ENCODE results near the gene OR2T34. TPM values are rescaled to one million over a fixed set of nuclear protein-coding genes. Genes with fewer than 3 reads are reported as not detected.
"Not testable (repeated sequence)": the region's sequence is repeated elsewhere in the genome, so short reads cannot be mapped to it uniquely, and the experiment has no call there.

The OR2T34 gene
- total RNA-seq, 1 donor from 2014 or later = not detected

- no peak overlapping the region for H3K27ac Mint-ChIP-seq
- H3K36me3 Mint-ChIP-seq (ENCODE audit: low read depth) = no peaks in the 10 kb centered on the region
- no peak for DNase-seq
- H3K27me3 Mint-ChIP-seq = no peaks in the 10 kb centered on the region
- H3K4me3 Mint-ChIP-seq = no peak overlapping the region
- peaks cover 9% of the 10 kb centered on the region for H3K4me1 Mint-ChIP-seq
- intact Hi-C loops (cut with micrococcal nuclease) = no loop called here
- peaks cover 7% of the 10 kb centered on the region for H3K9me3 Mint-ChIP-seq
Observed at GRCh38 chr1:248589334-248589733, 14.8 kb upstream of the OR2T34 start.

GRCh38 chr1:248585266-248585665, 10.7 kb upstream of the OR2T34 start:
- no peak overlapping the region for H3K4me3 Mint-ChIP-seq
- no peaks in the 10 kb centered on the region for H3K27me3 Mint-ChIP-seq
- intact Hi-C loops (cut with micrococcal nuclease) = no loop called here
- no peaks in the 10 kb centered on the region for H3K36me3 Mint-ChIP-seq (ENCODE audit: low read depth)
- peak overlapping the region; percentile 29 for H3K27ac Mint-ChIP-seq
- peaks cover 7% of the 10 kb centered on the region for H3K9me3 Mint-ChIP-seq
- peaks cover 9% of the 10 kb centered on the region for H3K4me1 Mint-ChIP-seq
- no peak for DNase-seq

- Mint-ChIP-seq H3K9me3 (peaks cover 5% of the 10 kb centered on the region), H3K27me3 (no peaks in the 10 kb centered on the region), H3K36me3 (ENCODE audit: low read depth) (no peaks in the 10 kb centered on the region), H3K27ac (no peak overlapping the region), H3K4me1 (peaks cover 3% of the 10 kb centered on the region), H3K4me3 (no peak overlapping the region)
- intact Hi-C loops (cut with micrococcal nuclease) = no loop called here
- DNase-seq = no peak
Observed at GRCh38 chr1:248576260-248576980, 1.9 kb upstream of the OR2T34 start.

- H3K27ac Mint-ChIP-seq; H3K4me3 Mint-ChIP-seq; DNase-seq; H3K4me1 Mint-ChIP-seq; intact Hi-C loops (cut with micrococcal nuclease); H3K27me3 Mint-ChIP-seq; H3K36me3 Mint-ChIP-seq (ENCODE audit: low read depth); H3K9me3 Mint-ChIP-seq: not testable (repeated sequence)
Observed at GRCh38 chr1:248573856-248574255, 701 bp downstream of the OR2T34 start.

- intact Hi-C loops (cut with micrococcal nuclease); H3K36me3 Mint-ChIP-seq (ENCODE audit: low read depth); H3K4me1 Mint-ChIP-seq; H3K27ac Mint-ChIP-seq; DNase-seq; H3K9me3 Mint-ChIP-seq; H3K27me3 Mint-ChIP-seq; H3K4me3 Mint-ChIP-seq: not testable (repeated sequence)
Observed at GRCh38 chr1:248572049-248572448, 2.5 kb downstream of the OR2T34 start.

GRCh38 chr1:248570811-248571210, 3.7 kb downstream of the OR2T34 start:
- H3K27ac Mint-ChIP-seq; intact Hi-C loops (cut with micrococcal nuclease); H3K9me3 Mint-ChIP-seq; H3K36me3 Mint-ChIP-seq (ENCODE audit: low read depth); H3K4me1 Mint-ChIP-seq; DNase-seq; H3K27me3 Mint-ChIP-seq; H3K4me3 Mint-ChIP-seq: not testable (repeated sequence)

GRCh38 chr1:248569049-248569448, 5.5 kb downstream of the OR2T34 start:
- H3K27me3 Mint-ChIP-seq; H3K36me3 Mint-ChIP-seq (ENCODE audit: low read depth); H3K27ac Mint-ChIP-seq; H3K4me1 Mint-ChIP-seq; DNase-seq; H3K4me3 Mint-ChIP-seq; H3K9me3 Mint-ChIP-seq: not testable (repeated sequence)
- intact Hi-C loops (cut with micrococcal nuclease) = loop anchor here (5.0 kb wide), 1 partner anchor 87 kb away; no protein-coding TSS in a partner anchor

- intact Hi-C loops (cut with micrococcal nuclease) = loop anchor here (5.0 kb wide), 1 partner anchor 83 kb away; no protein-coding TSS in a partner anchor
- H3K4me1 Mint-ChIP-seq; H3K9me3 Mint-ChIP-seq; H3K36me3 Mint-ChIP-seq (ENCODE audit: low read depth); H3K27me3 Mint-ChIP-seq: not testable (repeated sequence)
- peak overlapping the region; percentile 94 for H3K27ac Mint-ChIP-seq
- DNase-seq = peak; percentile 81
- H3K4me3 Mint-ChIP-seq = peak overlapping the region; percentile 88
Observed at GRCh38 chr1:248565530-248566373, 8.8 kb downstream of the OR2T34 start.

- H3K36me3 Mint-ChIP-seq (ENCODE audit: low read depth); intact Hi-C loops (cut with micrococcal nuclease); DNase-seq; H3K9me3 Mint-ChIP-seq; H3K4me3 Mint-ChIP-seq; H3K27me3 Mint-ChIP-seq; H3K27ac Mint-ChIP-seq; H3K4me1 Mint-ChIP-seq: not testable (repeated sequence)
Observed at GRCh38 chr1:248562672-248563071, 11.9 kb downstream of the OR2T34 start, which contains the start of gene OR2T29. TSS of gene OR2T29 (minus strand) at chr1:248562772. CDS start at chr1:248559491, 3,281 bp downstream.

GRCh38 chr1:248551027-248551426, 23.5 kb downstream of the OR2T34 start:
- DNase-seq; H3K27ac Mint-ChIP-seq; H3K9me3 Mint-ChIP-seq; H3K36me3 Mint-ChIP-seq (ENCODE audit: low read depth); intact Hi-C loops (cut with micrococcal nuclease); H3K27me3 Mint-ChIP-seq; H3K4me1 Mint-ChIP-seq; H3K4me3 Mint-ChIP-seq: not testable (repeated sequence)

- intact Hi-C loops (cut with micrococcal nuclease); H3K27ac Mint-ChIP-seq; H3K27me3 Mint-ChIP-seq; H3K36me3 Mint-ChIP-seq (ENCODE audit: low read depth); H3K4me1 Mint-ChIP-seq; DNase-seq; H3K9me3 Mint-ChIP-seq; H3K4me3 Mint-ChIP-seq: not testable (repeated sequence)
Observed at GRCh38 chr1:248547383-248547782, 27.2 kb downstream of the OR2T34 start.

- H3K36me3 Mint-ChIP-seq (ENCODE audit: low read depth); intact Hi-C loops (cut with micrococcal nuclease); DNase-seq; H3K4me3 Mint-ChIP-seq; H3K9me3 Mint-ChIP-seq; H3K27me3 Mint-ChIP-seq; H3K27ac Mint-ChIP-seq; H3K4me1 Mint-ChIP-seq: not testable (repeated sequence)
Observed at GRCh38 chr1:248537449-248537848, 37.1 kb downstream of the OR2T34 start.
